Ureter (tissue), 1 donor: ENCODE measurements around the gene RAD51B. TPM values are rescaled to one million over a fixed set of nuclear protein-coding genes. Genes with fewer than 3 reads are reported as not detected.

ENCODE experiments used
- DNase-seq: peaks from one replicate; pipeline ENCODE4 v3.0.0-alpha.2; 2020; ENCODE audit warnings: low spot score
- total RNA-seq: library from RNA; stranded (reverse); gene quantifications from one replicate; pipeline ENCODE4 v1.2.4, GENCODE V29; 2023
- donor health status: DM: yes; HTN: yes; CAD: no.

Gene RAD51B
- total RNA-seq, 1 donor from 2014 or later = 36.6 TPM

- no peak for DNase-seq
Measured at GRCh38 chr14:68386950-68387779, 567.6 kb downstream of the RAD51B start.

GRCh38 chr14:68389943-68390342 is 570.4 kb downstream of the RAD51B start:
- DNase-seq = no peak

GRCh38 chr14:68390741-68391140 is 571.2 kb downstream of the RAD51B start:
- no peak for DNase-seq

GRCh38 chr14:68391311-68392014 is 571.9 kb downstream of the RAD51B start:
- DNase-seq = no peak

- DNase-seq = no peak
Measured at GRCh38 chr14:68392393-68393141, 573.0 kb downstream of the RAD51B start.

GRCh38 chr14:68393259-68393658 is 573.7 kb downstream of the RAD51B start:
- no peak for DNase-seq

- DNase-seq = no peak
Measured at GRCh38 chr14:68394118-68394763, 574.7 kb downstream of the RAD51B start.

GRCh38 chr14:68394764-68395143 is 575.2 kb downstream of the RAD51B start:
- DNase-seq = no peak

- DNase-seq = no peak
Measured at GRCh38 chr14:68395604-68396003, 576.0 kb downstream of the RAD51B start.

GRCh38 chr14:68396461-68396860 is 576.9 kb downstream of the RAD51B start:
- no peak for DNase-seq

GRCh38 chr14:68397371-68397811 is 577.8 kb downstream of the RAD51B start:
- DNase-seq = no peak

GRCh38 chr14:68397822-68398221 is 578.2 kb downstream of the RAD51B start:
- no peak for DNase-seq

GRCh38 chr14:68398370-68398769 is 578.8 kb downstream of the RAD51B start:
- DNase-seq = no peak

- no peak for DNase-seq
Measured at GRCh38 chr14:68399971-68400370, 580.4 kb downstream of the RAD51B start.

GRCh38 chr14:68401317-68401716 is 581.7 kb downstream of the RAD51B start:
- no peak for DNase-seq

- no peak for DNase-seq
Measured at GRCh38 chr14:68401855-68402254, 582.3 kb downstream of the RAD51B start.

GRCh38 chr14:68402525-68403101 is 583.0 kb downstream of the RAD51B start:
- DNase-seq = no peak

GRCh38 chr14:68403191-68404145 is 583.9 kb downstream of the RAD51B start:
- no peak for DNase-seq

- DNase-seq = no peak
Measured at GRCh38 chr14:68404146-68404527, 584.6 kb downstream of the RAD51B start.

- DNase-seq = no peak
Measured at GRCh38 chr14:68404652-68405183, 585.1 kb downstream of the RAD51B start.
